A549 (cell line): Measurements from ENCODE around the gene PPP1R9B. TPM values are rescaled to one million over a fixed set of nuclear protein-coding genes. Genes with fewer than 3 reads are reported as not detected.

Experiments
- ATAC-seq, 2 experiments: fragments of 200-7000 bp in 1 of 2; fragments of >200 bp in 1 of 2; cut with Nextera tagmentation in 1 of 2; cut with Tn5 transposase in 1 of 2; 3 replicates each; pipeline versions ENCODE4 v1.8.0 to v1.9.1; 2018 to 2020; ENCODE audit warnings: mild to moderate bottlenecking in 1 of 2, moderate library complexity in 1 of 2
- CTCF ChIA-PET: fragments of 300-600 bp; sonication (Branson Sonifier 250); formaldehyde crosslinking; extraction: SDS; loops from one replicate; lab custom pipeline; 2021; ENCODE audit warnings: antibody characterized with exemption, inconsistent platforms; lab: Yijun Ruan, JAX
- POLR2A ChIA-PET: fragments of 350-600 bp; formaldehyde crosslinking; extraction: SDS; loops from one replicate; lab custom pipeline; 2021; ENCODE audit warnings: antibody characterized with exemption, inconsistent platforms; lab: Yijun Ruan, JAX
- DNase-seq, 2 experiments: peaks; one replicate each; pipeline versions ENCODE4 v3.0.0 to v3.0.0-alpha.2; 2011 to 2016; ENCODE audit warnings: low read depth in 1 of 2, low spot score in 1 of 2
- FAIRE-seq: peaks from 2 replicates; lab custom pipeline; 2011; peaks lifted over from hg19 to GRCh38; lab: Jason Lieb, UNC
- H3K27ac ChIP-seq, 2 experiments: fragments of >200 bp; sonication (Bioruptor Twin); formaldehyde crosslinking; 3 replicates each; pipeline ENCODE4 v1.5.1; 2016 to 2017
- H3K4me1 ChIP-seq: fragments of >200 bp; sonication (Bioruptor Twin); formaldehyde crosslinking; 3 replicates; pipeline ENCODE4 v1.6.1; 2016
- H3K4me2 ChIP-seq: fragments of >200 bp; sonication (Bioruptor Twin); formaldehyde crosslinking; 3 replicates; pipeline ENCODE4 v1.6.1; 2016
- H3K4me3 ChIP-seq: fragments of >200 bp; sonication (Bioruptor Twin); formaldehyde crosslinking; 3 replicates; pipeline ENCODE4 v1.5.1; 2016
- H3K9me3 ChIP-seq: fragments of >200 bp; sonication (Bioruptor Twin); formaldehyde crosslinking; 3 replicates; pipeline ENCODE4 v1.6.1; 2016
- CHD2 ChIP-seq: fragments of 150-350 bp; IDR thresholded peaks from 2 replicates; pipeline ENCODE4 v1.6.1; 2014; ENCODE audit warnings: low read length; ENCODE audit not compliant: partially characterized antibody
- FOXS1 ChIP-seq: fragments of 250-450 bp; sonication (Bioruptor Pico); IDR thresholded peaks from 2 replicates; pipeline ENCODE4 v1.5.0; 2020; ENCODE audit warnings: mild to moderate bottlenecking, moderate library complexity
- HDAC2 ChIP-seq: fragments of 200-600 bp; sonication (generic); IDR thresholded peaks from 2 replicates; pipeline ENCODE4 v1.6.1; 2016
- HEYL ChIP-seq: fragments of 250-450 bp; sonication (Bioruptor Pico); IDR thresholded peaks from 2 replicates; pipeline ENCODE4 v1.8.0; 2021; ENCODE audit warnings: mild to moderate bottlenecking, moderate library complexity
- HOXA7 ChIP-seq: fragments of 250-450 bp; sonication (Bioruptor Pico); IDR thresholded peaks from 2 replicates; pipeline ENCODE4 v1.5.0; 2020; ENCODE audit warnings: mild to moderate bottlenecking, moderate library complexity
- JUN ChIP-seq, 2 experiments: fragments of >200 bp; sonication (Bioruptor Twin); formaldehyde crosslinking; IDR thresholded peaks; 2 replicates in 1 of 2; 3 replicates in 1 of 2; pipeline ENCODE4 v1.6.1; 2016 to 2017
- MAFK ChIP-seq: fragments of 450-650 bp; IDR thresholded peaks from 2 replicates; pipeline ENCODE4 v1.6.1; 2014; ENCODE audit not compliant: partially characterized antibody
- MAZ ChIP-seq: fragments of 150-350 bp; IDR thresholded peaks from 2 replicates; pipeline ENCODE4 v1.6.1; 2014; ENCODE audit warnings: antibody characterized with exemption, low read depth, low read length, borderline replicate concordance
- NPAS2 ChIP-seq: fragments of 250-450 bp; sonication (Bioruptor Pico); IDR thresholded peaks from 2 replicates; pipeline ENCODE4 v1.8.0; 2022; ENCODE audit warnings: mild to moderate bottlenecking, moderate library complexity, borderline replicate concordance
- PBX3 ChIP-seq: IDR thresholded peaks from 2 replicates; pipeline ENCODE4 v1.6.1; 2012
- POLR2A ChIP-seq: IDR thresholded peaks from 2 replicates; pipeline ENCODE4 v1.6.1; 2012; ENCODE audit warnings: mild to moderate bottlenecking, low read length
- POLR2AphosphoS2 ChIP-seq: conservative IDR thresholded peaks from 2 replicates; pipeline ENCODE4 v1.6.1; 2012; ENCODE audit warnings: low read length, improper control_type of control experiment, inconsistent platforms
- RARB ChIP-seq: fragments of 250-450 bp; sonication (Bioruptor Pico); IDR thresholded peaks from 2 replicates; pipeline ENCODE4 v1.8.0; 2021; ENCODE audit warnings: mild to moderate bottlenecking, moderate library complexity
- TFCP2L1 ChIP-seq: fragments of 250-450 bp; sonication (Bioruptor Pico); IDR thresholded peaks from 2 replicates; pipeline ENCODE4 v1.5.0; 2021; ENCODE audit warnings: mild to moderate bottlenecking
- WGBS: methylation state at CpG from one replicate; pipeline ENCODE4 v1.1.6; 2017; ENCODE audit errors: missing lambda C conversion rate; 5-methylcytosine and 5-hydroxymethylcytosine counted together
- polyA plus RNA-seq, 4 experiments: library from polyadenylated mRNA; depleted of rRNA in 3 of 4; stranded (reverse); fragments of >200 nt; fragmentation: RNase III in 1 of 4; extraction: RNeasy Plus Mini Kit Qiagen cat#74134 plus additional on column Dnase treatment in 1 of 4; gene quantifications; 2 replicates in 3 of 4; 3 replicates in 1 of 4; pipeline ENCODE4 v1.2.3, GENCODE V29; 2011 to 2017

Gene PPP1R9B
- polyA plus RNA-seq, 2 of the 4 experiments (the other 2 are of a cell fraction), result 22.0 to 40.6 TPM

- 87% methylated on average over 19 of the region's 19 CpGs for WGBS
- Histone ChIP-seq H3K9me3 (no peaks in the 10 kb centered on the region), H3K4me2 (peak overlapping the region; percentile 100), H3K27ac (no peak overlapping the region), H3K4me1 (peaks cover 55% of the 10 kb centered on the region), H3K4me3 (no peak overlapping the region; the same call in 2 of the 3 replicates)
- ChIA-PET POLR2A (no interaction called here), CTCF (interaction anchor here (0.6 to 60.2 kb wide), 11 partner anchors 9 to 635 kb away, joined by 3 to 1356 read pairs (median 6); partner anchors contain the start of gene PDK2)
- TF ChIP-seq JUN (IDR thresholded peaks at IDR 0.05) (0 out of 5 replicates have a peak, but pooled peaks of 1 of the 2 experiments have one; percentile 30), PBX3 (no peak), TFCP2L1 (CRISPR knock-in tag) (no peak), POLR2A (no peak)
- DNase-seq, result peak in 1 of 2 experiments; percentile 36
- FAIRE-seq, result no peak
- peak in 1 of 2 experiments; percentile 6; a peak in 3 of 6 replicates for ATAC-seq
Observed at GRCh38 chr17:50130559-50131305, 19.7 kb downstream of the PPP1R9B start.

- no peak for FAIRE-seq
- H3K27ac ChIP-seq, result peak within 1 kb of the TSS; percentile 67 to 89
- peak within 1 kb of the TSS; percentile 63 for H3K4me3 ChIP-seq
Observed at GRCh38 chr17:50129728-50130558, 20.5 kb downstream of the PPP1R9B start, which contains the start of gene SAMD14. SAMD14 (minus strand) TSS chr17:50130160; CDS start chr17:50124959, 5,201 bp downstream.

GRCh38 chr17:50129353-50129727, 21.1 kb downstream of the PPP1R9B start:
- FAIRE-seq (no peak), ATAC-seq (peak in 1 of 2 experiments; percentile 13; a peak in 3 of 6 replicates), DNase-seq (no peak)
- Histone ChIP-seq H3K27ac (peak overlapping the region; percentile 67 to 89; a peak in 5 of 6 replicates), H3K4me2 (peak overlapping the region; percentile 100)
- POLR2A ChIA-PET, result no interaction called here
- TF ChIP-seq MAFK (no peak), HOXA7 (no peak), POLR2AphosphoS2 (no peak), FOXS1 (CRISPR knock-in tag) (no peak), RARB (no peak), NPAS2 (CRISPR knock-in tag) (no peak), HEYL (CRISPR knock-in tag) (no peak), HDAC2 (no peak), MAZ (no peak)
- TF ChIP-seq, all 56 proteins: peak for 0
- 0% methylated on average over 4 of the region's 31 CpGs for WGBS
- Histone ChIP-seq H3K4me3 (peak overlapping the region; percentile 63), H3K9me3 (no peaks in the 10 kb centered on the region), H3K4me1 (peaks cover 41% of the 10 kb centered on the region)
- CTCF ChIA-PET, result interaction anchor here (0.7 to 60.2 kb wide), 4 partner anchors 11 to 32 kb away, joined by 3 to 1356 read pairs (median 28); partner anchors contain the start of gene PDK2

More at GRCh38 chr17:50129728-50130558, 20.5 kb downstream of the PPP1R9B start, which contains the start of gene SAMD14:
- Histone ChIP-seq H3K4me1 (peaks cover 47% of the 10 kb centered on the region), H3K9me3 (no peaks in the 10 kb centered on the region), H3K4me2 (peak within 1 kb of the TSS; percentile 100)
- ATAC-seq, result peak; percentile 44 to 46; a peak in 4 of 6 replicates
- TF ChIP-seq CHD2, result no peak
- 0 out of 5 replicates have a peak, but pooled peaks of 1 of the 2 experiments have one; percentile 39 for TF ChIP-seq JUN (IDR thresholded peaks at IDR 0.05)
- peak; percentile 66 to 74 for DNase-seq
- POLR2A ChIA-PET, result no interaction called here
- CTCF ChIA-PET, result interaction anchor here (0.7 to 60.2 kb wide), 7 partner anchors 10 to 40 kb away, joined by 3 to 1356 read pairs (median 6); partner anchors contain the start of gene PDK2
- WGBS, result 1% methylated on average over 17 of the region's 84 CpGs
